ENCODE data around the gene ATP6V1E1. TPM values are rescaled to one million over a fixed set of nuclear protein-coding genes. Genes with fewer than 3 reads are reported as not detected.

ATP6V1E1 gene
- total and polyA plus RNA-seq, 9 of the 15 experiments (the other 6 are each of a cell fraction or from before 2014, with no cell fraction given) = 122 to 249 (median 179) TPM

DNA sequence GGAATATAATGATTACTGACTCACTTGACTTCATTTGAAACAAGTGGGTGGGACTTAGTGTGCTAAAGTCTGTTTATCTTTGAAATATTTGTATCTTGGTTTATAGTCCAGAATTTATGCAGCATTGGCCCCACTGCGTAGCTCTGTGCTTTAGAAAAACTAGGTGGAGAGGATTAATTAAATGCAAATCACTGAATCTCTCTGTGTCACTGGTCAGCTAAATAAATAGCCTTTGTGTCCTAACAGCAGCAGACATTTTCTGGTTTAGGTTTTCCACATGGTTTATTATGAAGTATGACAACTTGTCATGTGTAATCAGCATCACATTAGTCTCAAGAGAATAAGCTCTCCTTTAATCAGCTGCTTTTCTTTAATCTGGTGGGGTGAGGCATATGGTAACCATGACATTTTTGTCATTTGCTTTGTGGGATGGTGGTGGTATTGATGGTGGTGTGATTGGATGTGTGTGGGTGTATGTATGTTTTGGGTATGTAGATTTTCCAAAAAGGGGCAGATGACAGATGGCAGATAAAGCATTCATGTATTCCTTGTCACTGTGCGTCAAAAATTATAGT is 44.0 kb upstream of the ATP6V1E1 start (continued):
- TF ChIP-seq, protein P1, sequence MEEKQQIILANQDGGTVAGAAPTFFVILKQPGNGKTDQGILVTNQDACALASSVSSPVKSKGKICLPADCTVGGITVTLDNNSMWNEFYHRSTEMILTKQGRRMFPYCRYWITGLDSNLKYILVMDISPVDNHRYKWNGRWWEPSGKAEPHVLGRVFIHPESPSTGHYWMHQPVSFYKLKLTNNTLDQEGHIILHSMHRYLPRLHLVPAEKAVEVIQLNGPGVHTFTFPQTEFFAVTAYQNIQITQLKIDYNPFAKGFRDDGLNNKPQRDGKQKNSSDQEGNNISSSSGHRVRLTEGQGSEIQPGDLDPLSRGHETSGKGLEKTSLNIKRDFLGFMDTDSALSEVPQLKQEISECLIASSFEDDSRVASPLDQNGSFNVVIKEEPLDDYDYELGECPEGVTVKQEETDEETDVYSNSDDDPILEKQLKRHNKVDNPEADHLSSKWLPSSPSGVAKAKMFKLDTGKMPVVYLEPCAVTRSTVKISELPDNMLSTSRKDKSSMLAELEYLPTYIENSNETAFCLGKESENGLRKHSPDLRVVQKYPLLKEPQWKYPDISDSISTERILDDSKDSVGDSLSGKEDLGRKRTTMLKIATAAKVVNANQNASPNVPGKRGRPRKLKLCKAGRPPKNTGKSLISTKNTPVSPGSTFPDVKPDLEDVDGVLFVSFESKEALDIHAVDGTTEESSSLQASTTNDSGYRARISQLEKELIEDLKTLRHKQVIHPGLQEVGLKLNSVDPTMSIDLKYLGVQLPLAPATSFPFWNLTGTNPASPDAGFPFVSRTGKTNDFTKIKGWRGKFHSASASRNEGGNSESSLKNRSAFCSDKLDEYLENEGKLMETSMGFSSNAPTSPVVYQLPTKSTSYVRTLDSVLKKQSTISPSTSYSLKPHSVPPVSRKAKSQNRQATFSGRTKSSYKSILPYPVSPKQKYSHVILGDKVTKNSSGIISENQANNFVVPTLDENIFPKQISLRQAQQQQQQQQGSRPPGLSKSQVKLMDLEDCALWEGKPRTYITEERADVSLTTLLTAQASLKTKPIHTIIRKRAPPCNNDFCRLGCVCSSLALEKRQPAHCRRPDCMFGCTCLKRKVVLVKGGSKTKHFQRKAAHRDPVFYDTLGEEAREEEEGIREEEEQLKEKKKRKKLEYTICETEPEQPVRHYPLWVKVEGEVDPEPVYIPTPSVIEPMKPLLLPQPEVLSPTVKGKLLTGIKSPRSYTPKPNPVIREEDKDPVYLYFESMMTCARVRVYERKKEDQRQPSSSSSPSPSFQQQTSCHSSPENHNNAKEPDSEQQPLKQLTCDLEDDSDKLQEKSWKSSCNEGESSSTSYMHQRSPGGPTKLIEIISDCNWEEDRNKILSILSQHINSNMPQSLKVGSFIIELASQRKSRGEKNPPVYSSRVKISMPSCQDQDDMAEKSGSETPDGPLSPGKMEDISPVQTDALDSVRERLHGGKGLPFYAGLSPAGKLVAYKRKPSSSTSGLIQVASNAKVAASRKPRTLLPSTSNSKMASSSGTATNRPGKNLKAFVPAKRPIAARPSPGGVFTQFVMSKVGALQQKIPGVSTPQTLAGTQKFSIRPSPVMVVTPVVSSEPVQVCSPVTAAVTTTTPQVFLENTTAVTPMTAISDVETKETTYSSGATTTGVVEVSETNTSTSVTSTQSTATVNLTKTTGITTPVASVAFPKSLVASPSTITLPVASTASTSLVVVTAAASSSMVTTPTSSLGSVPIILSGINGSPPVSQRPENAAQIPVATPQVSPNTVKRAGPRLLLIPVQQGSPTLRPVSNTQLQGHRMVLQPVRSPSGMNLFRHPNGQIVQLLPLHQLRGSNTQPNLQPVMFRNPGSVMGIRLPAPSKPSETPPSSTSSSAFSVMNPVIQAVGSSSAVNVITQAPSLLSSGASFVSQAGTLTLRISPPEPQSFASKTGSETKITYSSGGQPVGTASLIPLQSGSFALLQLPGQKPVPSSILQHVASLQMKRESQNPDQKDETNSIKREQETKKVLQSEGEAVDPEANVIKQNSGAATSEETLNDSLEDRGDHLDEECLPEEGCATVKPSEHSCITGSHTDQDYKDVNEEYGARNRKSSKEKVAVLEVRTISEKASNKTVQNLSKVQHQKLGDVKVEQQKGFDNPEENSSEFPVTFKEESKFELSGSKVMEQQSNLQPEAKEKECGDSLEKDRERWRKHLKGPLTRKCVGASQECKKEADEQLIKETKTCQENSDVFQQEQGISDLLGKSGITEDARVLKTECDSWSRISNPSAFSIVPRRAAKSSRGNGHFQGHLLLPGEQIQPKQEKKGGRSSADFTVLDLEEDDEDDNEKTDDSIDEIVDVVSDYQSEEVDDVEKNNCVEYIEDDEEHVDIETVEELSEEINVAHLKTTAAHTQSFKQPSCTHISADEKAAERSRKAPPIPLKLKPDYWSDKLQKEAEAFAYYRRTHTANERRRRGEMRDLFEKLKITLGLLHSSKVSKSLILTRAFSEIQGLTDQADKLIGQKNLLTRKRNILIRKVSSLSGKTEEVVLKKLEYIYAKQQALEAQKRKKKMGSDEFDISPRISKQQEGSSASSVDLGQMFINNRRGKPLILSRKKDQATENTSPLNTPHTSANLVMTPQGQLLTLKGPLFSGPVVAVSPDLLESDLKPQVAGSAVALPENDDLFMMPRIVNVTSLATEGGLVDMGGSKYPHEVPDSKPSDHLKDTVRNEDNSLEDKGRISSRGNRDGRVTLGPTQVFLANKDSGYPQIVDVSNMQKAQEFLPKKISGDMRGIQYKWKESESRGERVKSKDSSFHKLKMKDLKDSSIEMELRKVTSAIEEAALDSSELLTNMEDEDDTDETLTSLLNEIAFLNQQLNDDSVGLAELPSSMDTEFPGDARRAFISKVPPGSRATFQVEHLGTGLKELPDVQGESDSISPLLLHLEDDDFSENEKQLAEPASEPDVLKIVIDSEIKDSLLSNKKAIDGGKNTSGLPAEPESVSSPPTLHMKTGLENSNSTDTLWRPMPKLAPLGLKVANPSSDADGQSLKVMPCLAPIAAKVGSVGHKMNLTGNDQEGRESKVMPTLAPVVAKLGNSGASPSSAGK (IDR thresholded peaks at IDR 0.05) = peak; percentile 31
- TF ChIP-seq ETS2 (tag; IDR thresholded peaks at IDR 0.05; ENCODE audit: borderline replicate concordance, poor library complexity, severe bottlenecking) = no peak
- no peak for TF ChIP-seq XRCC5 (IDR thresholded peaks at IDR 0.05; ENCODE audit: low read depth, low read length)
- TF ChIP-seq, protein P2, sequence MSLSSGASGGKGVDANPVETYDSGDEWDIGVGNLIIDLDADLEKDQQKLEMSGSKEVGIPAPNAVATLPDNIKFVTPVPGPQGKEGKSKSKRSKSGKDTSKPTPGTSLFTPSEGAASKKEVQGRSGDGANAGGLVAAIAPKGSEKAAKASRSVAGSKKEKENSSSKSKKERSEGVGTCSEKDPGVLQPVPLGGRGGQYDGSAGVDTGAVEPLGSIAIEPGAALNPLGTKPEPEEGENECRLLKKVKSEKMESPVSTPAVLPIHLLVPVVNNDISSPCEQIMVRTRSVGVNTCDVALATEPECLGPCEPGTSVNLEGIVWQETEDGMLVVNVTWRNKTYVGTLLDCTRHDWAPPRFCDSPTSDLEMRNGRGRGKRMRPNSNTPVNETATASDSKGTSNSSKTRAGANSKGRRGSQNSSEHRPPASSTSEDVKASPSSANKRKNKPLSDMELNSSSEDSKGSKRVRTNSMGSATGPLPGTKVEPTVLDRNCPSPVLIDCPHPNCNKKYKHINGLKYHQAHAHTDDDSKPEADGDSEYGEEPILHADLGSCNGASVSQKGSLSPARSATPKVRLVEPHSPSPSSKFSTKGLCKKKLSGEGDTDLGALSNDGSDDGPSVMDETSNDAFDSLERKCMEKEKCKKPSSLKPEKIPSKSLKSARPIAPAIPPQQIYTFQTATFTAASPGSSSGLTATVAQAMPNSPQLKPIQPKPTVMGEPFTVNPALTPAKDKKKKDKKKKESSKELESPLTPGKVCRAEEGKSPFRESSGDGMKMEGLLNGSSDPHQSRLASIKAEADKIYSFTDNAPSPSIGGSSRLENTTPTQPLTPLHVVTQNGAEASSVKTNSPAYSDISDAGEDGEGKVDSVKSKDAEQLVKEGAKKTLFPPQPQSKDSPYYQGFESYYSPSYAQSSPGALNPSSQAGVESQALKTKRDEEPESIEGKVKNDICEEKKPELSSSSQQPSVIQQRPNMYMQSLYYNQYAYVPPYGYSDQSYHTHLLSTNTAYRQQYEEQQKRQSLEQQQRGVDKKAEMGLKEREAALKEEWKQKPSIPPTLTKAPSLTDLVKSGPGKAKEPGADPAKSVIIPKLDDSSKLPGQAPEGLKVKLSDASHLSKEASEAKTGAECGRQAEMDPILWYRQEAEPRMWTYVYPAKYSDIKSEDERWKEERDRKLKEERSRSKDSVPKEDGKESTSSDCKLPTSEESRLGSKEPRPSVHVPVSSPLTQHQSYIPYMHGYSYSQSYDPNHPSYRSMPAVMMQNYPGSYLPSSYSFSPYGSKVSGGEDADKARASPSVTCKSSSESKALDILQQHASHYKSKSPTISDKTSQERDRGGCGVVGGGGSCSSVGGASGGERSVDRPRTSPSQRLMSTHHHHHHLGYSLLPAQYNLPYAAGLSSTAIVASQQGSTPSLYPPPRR (CRISPR knock-in tag; IDR thresholded peaks at IDR 0.05; ENCODE audit: borderline replicate concordance) = no peak
- TF ChIP-seq, protein P3, sequence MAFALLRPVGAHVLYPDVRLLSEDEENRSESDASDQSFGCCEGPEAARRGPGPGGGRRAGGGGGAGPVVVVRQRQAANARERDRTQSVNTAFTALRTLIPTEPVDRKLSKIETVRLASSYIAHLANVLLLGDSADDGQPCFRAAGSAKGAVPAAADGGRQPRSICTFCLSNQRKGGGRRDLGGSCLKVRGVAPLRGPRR (CRISPR knock-in tag; IDR thresholded peaks at IDR 0.05) = no peak
- TF ChIP-seq SIN3A (IDR thresholded peaks at IDR 0.05; ENCODE audit: borderline replicate concordance in 2 of 2, control insufficient read depth in 1 of 2, low read depth in 2 of 2, low read length in 2 of 2) = no peak
- TF ChIP-seq RBM39 (optimal IDR thresholded peaks at IDR 0.05; ENCODE audit: low read depth, low read length) = no peak
